Right ventricle myocardium superior (tissue), 1 donor: Measurements from ENCODE around the gene RPS14. TPM values are rescaled to one million over a fixed set of nuclear protein-coding genes. Genes with fewer than 3 reads are reported as not detected.
A peak's percentile ranks its signal among the peaks of the same experiment; 100 is the strongest.
"Not testable (repeated sequence)": the region's sequence is repeated elsewhere in the genome, so short reads cannot be mapped to it uniquely, and the experiment has no call there.

Experiments used
- ATAC-seq: fragments of 200-7000 bp; cut with Tn5 transposase; one replicate; pipeline ENCODE4 v1.9.1; 2020; ENCODE audit warnings: mild to moderate bottlenecking; ENCODE audit not compliant: poor library complexity
- DNase-seq: peaks from one replicate; pipeline ENCODE4 v3.0.0-alpha.2; 2020
- intact Hi-C: fragments of 100-400 bp; cut with DNase I; formaldehyde crosslinking; loops from one replicate; pipeline ENCODE4 v1.11.2; 2022
- total RNA-seq: library from RNA; stranded (reverse); fragmentation: NEBNext Ultra II Directional; extraction: Animal tissue kit (Norgen Biotek cat#: 25700); gene quantifications from one replicate; pipeline ENCODE4 v1.2.1, GENCODE V29; 2021
- donor health status: DM: no; HTN: yes; CAD: no; lungs with severe emphysema.

Gene RPS14
- total RNA-seq, 1 donor from 2014 or later, result 1,133 TPM

DNA sequence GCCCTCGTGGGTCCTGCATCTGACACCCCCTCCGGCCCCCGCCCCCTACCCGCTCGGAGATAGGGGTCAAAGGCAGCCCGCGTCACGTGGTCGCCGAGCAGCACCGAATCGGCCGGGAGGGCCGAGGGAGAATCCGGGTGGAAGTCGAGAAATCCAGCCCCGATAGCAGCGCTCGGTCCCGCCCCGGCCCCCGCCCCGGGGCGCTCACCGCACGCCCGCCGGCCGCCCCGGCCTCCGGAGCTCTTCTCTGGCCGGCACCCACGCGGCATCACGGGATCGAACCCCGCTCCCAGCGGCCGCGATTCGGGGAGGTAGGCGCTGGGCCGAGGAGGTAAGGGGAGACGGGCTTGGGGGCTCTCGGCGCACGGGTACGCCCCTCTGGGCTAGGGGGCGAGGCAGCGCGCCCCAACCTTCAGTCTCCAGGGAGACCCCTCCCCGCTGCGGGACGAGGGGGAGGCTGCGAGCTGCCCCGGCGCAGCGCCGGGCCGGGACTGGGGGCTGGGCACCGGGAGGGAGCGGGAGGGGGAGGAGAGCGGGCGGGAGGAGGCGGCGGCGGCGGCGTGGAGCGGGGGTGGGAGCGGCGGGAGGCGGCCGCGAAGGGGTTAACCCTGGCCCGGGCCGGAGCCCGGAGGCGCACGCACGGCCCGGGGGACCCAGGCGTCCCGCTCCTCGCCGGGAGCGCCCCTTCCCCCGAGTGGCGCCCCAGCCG, 36.3 kb upstream of the RPS14 start:
- ATAC-seq (peak; percentile 47), DNase-seq (peak; percentile 84)
- intact Hi-C loops, result no loop called here

GRCh38 chr5:150484964-150485692, 35.6 kb upstream of the RPS14 start:
- no peak for ATAC-seq
- intact Hi-C loops, result no loop called here
- no peak for DNase-seq

DNA sequence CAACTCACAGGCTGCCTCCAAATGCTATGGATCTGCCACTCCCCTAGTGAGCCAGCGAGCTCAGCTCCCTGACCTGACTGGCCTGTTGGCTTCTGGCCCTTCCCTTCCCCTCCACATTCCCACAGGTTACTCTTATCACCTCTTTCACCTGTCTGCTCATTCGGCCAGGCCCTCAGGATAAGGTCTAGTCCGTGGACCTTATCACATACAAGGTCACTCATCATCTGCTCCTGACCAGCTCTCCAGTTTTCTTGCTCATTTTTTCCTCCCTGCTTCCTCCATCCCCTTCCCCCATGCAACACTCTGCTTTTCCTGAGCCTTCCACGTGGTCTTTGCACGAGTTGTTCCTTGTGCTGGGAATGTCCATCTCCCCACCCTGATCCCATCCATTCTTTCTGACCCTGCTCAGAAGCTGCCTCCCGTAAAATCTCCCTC, 32.5 kb upstream of the RPS14 start:
- intact Hi-C loops, result no loop called here
- DNase-seq (no peak), ATAC-seq (no peak)

- intact Hi-C loops, result no loop called here
- ATAC-seq (no peak), DNase-seq (no peak)
These were observed 32.1 kb upstream of the RPS14 start for GRCh38 chr5:150481708-150481965.

DNA sequence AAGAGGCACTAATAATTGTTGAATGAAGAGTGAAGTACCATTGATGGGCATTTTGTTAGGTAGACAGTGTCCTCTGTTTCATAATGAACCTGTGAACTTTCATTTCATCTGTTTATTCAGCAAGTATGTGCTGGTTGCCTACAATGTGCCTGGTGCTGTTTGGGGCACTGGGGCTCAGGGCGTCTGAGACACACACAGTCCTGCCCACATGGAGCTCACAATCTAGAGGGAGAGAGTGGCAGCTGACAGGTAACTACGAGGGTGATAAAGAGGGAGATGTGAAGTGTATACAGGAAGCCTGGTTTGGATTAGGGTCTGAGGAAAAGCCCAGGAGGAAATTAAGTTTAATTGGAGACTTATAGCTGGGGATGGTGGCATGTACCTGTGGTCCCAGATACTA, 29.9 kb upstream of the RPS14 start:
- DNase-seq, result no peak
- ATAC-seq, result no peak
- intact Hi-C loops, result no loop called here

- ATAC-seq, DNase-seq, intact Hi-C loops: not testable (repeated sequence)
These were observed 27.0 kb upstream of the RPS14 start for GRCh38 chr5:150476568-150476967.

DNA sequence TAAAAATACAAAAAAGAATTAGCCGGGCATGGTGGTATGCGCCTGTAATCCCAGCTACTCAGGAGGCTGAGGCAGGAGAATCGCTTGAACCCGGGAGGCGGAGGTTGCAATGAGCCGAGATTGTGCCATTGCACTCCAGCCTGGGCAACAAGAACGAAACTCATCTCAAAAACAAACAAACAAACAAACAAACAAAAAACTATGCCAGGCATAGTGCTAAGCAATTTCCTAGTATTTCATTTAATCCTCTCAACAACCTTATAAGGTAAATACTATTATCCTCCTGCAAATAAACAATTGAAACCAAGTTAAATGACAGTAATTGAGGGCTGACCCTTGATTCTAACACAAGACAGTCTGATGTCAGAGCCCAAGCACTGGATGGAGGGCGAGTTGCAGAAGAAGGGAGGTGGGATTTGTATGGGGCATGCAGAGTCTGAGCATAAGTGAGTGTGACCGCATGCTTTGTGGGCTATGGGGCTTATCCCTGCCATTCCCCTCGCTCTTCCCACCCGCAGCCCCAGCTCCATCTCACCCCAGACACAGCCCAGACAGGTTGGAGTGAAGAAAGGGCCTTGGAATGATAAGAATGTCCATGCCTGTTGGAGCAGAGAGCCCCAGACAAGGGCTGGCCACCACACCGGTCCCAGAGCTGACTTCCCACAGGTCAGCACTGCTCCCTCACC, 24.3 kb upstream of the RPS14 start:
- intact Hi-C loops, result no loop called here
- ATAC-seq (no peak), DNase-seq (no peak)

GRCh38 chr5:150469718-150470469, 20.4 kb upstream of the RPS14 start:
- ATAC-seq, result no peak
- intact Hi-C loops, result no loop called here
- DNase-seq, result no peak

DNA sequence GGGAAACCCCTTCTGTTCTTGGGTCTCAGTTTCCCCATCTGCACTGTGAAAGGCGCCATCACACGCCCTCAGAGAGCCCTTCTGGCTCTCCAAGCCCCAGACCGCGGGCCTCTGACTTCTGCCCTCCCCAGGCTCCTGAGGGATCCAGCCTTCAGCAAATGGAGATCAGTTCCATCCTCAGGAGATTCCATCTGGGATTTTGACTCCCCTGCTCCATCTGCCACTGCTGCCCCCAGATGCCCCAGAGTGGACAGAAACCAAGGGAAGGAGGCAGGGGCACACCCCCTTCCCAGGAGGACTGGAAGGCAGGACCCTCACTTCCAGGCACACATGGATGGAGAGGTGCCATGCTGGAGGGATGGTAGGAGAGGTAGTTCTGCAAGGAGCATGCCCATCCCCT, 18.7 kb upstream of the RPS14 start:
- ATAC-seq, result no peak
- intact Hi-C loops, result no loop called here
- DNase-seq, result no peak

DNA sequence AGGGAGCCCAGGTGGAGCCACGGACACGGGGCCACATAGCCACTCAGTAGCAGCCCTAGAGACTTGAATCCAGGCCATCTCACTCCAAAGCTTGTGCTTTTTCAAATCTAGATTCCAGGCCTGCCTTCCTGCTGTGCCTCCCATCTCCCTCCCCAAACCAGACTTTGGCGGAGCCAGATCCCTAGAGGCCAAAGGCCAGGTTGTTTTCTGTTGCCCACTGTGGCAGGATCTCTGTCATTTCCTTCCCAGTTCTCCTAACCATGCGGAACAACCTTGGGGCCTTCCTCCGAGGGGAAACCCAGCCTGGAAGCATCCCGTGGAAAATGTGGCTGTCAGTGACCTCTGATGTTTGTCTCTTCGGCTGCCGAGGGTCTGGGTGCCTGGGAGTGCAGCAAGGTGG, 16.4 kb upstream of the RPS14 start:
- DNase-seq, result no peak
- intact Hi-C loops, result no loop called here
- no peak for ATAC-seq

DNA sequence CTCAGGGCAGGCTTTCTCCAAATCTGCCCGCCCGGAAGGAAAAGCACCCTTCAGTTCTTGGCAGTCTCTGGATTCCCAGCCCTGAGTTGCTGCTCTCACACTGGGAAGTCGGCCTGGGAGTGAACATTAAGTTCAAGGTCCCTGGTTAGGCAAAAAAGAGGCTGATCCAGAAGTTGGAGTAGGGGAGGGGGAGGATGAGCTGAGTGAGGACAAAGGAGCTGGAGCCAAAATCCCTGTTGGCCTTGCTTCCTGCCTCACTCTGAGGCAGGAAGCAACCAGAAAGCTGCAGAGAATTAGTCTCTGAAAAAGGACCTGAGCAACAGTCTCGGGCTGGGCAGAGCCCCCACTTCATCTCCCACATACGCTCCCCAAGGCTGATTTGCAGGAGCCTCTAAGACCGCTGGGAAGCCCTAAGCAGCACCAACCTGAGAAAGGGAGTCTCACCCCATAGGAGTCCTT, 15.0 kb upstream of the RPS14 start:
- DNase-seq, result no peak
- intact Hi-C loops, result no loop called here
- peak; percentile 73 for ATAC-seq

DNA sequence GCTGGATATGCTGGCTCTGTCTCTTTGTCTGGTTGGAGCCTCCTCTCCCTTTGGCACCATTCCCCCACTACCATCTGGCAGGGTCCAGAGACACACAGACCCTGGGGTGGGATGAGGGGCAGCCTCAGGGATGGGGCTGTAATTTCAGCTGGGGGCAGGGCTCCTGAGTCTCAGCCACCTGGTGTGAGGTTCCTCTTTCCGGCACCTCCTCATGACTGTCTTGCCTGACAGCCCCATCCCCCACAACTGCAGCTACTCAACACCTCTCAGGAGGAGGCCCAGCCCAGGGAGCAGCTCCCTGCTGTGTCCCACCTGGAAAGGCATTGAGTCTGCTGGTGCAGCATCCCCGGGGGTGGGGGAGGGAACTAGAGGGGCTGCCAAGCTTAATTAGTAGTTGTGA, 11.7 kb upstream of the RPS14 start:
- intact Hi-C loops, result no loop called here
- ATAC-seq (no peak), DNase-seq (no peak)

DNA sequence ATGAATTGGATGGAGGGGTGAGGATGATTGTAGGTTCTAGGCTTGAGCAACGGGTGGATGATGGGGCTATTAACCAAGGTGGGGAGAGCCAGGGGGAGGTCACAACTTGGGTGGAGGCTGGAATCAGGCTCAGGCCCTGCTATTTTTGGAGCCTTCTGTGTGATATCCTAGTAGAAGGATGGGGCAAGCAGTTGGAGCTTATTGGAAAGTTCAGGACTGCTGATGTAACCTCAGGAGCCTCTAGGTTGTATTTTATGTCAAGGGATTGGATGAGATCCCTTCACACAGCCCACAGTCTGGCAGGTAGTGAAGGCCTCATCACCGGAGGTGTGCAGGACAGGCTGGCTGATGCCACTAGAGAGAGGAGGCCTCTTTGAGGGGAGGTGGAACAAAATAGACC, 11.2 kb upstream of the RPS14 start:
- DNase-seq (no peak), ATAC-seq (no peak)
- intact Hi-C loops, result no loop called here

DNA sequence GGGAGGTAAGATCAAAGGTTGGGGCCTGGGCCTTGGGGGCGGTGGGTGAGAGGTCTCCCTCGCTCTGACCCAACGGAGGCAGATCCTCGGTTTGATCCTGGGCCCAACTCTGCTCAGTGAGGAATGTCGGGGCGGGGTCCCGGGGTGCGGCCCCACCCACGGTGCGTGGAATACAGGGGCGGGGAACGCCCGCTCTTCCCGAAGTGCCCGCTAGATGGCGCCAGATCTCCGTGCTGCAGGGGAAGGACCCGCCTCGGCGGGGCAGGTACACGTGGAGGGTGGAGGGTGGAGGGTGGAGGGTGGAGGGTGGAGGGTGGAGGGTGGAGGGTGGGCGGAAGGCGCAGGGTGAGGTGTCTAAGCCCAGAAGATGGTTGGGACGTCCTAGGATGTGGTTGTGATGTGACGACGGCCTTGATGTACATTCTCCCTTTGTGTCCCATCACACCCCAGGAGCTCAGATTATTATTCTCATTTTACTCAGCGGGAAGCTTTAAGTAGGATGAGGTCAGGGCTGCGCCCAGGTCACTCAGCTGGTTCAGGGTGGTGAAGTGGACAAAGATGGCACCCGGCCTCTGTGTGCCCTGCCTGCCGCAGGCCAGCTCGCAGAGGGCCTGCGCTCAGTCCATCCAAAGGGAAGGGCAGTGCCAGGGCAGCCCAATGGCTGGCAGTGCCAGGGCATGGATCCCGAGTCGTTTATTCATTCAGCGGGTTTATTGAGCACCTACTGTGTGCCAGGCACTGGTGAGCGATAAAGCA, 9.4 kb upstream of the RPS14 start:
- DNase-seq, result peak; percentile 87
- ATAC-seq, result peak; percentile 98
- intact Hi-C loops, result loop anchor here (2.0 to 10.0 kb wide), 3 partner anchors 63 to 386 kb away; partner anchors contain the start of gene IRGM

GRCh38 chr5:150457562-150458240, 8.2 kb upstream of the RPS14 start:
- ATAC-seq, result no peak
- no peak for DNase-seq
- intact Hi-C loops, result loop anchor here (2.0 to 10.0 kb wide), 3 partner anchors 65 to 387 kb away; partner anchors contain the start of gene IRGM

GRCh38 chr5:150457121-150457520, 7.6 kb upstream of the RPS14 start:
- intact Hi-C loops, result loop anchor here (5.0 to 10.0 kb wide), 2 partner anchors 65 to 388 kb away; partner anchors contain the start of gene IRGM
- DNase-seq, result no peak
- ATAC-seq, result no peak

DNA sequence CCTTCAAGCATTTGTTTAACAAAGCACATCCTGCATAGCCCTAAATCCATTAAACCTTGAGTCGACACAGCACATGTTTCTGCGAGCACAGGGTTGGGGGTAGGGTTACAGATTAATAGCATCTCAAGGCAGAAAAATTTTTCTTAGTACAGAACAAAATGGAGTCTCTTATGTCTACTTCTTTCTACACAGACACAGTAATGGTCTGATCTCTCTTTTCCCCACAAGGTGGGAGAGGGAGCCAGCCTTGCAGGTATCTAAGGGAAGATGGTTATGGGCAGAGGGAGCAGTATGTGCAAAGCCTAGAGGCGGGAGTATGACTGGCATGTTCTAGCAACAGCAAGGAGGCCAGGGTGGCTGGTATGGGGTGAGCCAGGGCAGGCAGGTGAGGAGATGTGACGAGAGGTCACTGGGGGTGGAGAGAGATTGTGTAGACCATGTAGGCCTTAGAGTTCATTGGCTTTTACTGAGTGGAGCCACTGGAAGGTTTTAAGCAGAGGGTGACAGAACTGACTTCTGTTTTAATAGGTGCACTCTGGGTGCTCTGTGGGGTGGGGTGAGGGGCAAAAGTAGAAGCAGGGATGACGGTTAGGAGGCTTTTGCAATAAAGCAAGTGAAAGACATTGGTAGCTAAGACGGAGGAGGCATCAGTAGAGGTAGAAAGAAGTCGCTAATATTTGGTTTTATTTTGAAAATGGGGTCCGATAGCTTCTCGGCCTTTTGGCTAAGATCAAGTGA, 5.1 kb upstream of the RPS14 start:
- no peak for ATAC-seq
- intact Hi-C loops, result loop anchor here (5.0 to 10.0 kb wide), 2 partner anchors 68 to 390 kb away; partner anchors contain the start of gene IRGM
- no peak for DNase-seq
